ENCODE data around the gene NACAD. TPM values are rescaled to one million over a fixed set of nuclear protein-coding genes. Genes with fewer than 3 reads are reported as not detected.

Gene NACAD
- polyA plus RNA-seq, 2 of the 4 experiments (the other 2 are of a cell fraction): 0.03 to 0.43 TPM

DNA sequence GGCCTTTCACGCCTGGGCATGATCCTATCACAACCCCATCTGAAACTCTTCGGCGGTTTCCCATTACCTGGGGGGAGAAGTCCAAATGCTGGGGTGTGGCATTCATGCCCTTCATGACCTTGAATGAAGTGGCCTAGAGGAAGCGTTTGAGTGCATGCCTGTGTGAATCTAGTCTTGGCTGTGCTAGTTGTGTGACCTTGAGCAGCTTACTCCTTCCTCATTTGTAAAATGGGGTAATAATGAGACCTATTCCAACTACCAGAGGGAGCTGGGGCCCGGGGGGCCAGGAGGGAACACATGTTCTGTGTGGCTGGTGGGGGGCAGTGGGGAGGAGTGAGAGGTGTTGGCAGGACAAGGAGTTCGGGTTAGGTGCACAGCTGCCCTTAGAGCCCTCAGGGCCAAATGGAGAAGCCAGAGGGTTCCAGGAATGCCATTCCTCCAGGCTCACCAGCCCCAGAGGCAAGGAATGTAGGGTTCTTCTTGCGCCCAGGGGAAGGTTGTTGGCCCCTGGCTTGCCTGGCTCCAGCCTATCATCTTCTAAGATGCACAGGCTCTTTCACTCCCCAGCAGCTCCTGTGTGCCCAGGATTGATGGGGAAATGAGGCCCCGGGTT is 44.0 kb upstream of the NACAD start:
- ATAC-seq (no peak), DNase-seq (ENCODE audit: low read depth in 1 of 2, low spot score in 1 of 2) (no peak), FAIRE-seq (no peak)
- Histone ChIP-seq H3K27ac (no peak overlapping the region), H3K4me2 (no peak overlapping the region), H3K4me1 (no peaks in the 10 kb centered on the region), H3K9me3 (no peaks in the 10 kb centered on the region), H3K4me3 (no peak overlapping the region)
- TF ChIP-seq JUNB (IDR thresholded peaks at IDR 0.05) (no peak), BCL3 (IDR thresholded peaks at IDR 0.05) (no peak), HMGXB4 (CRISPR knock-in tag; IDR thresholded peaks at IDR 0.05; ENCODE audit: borderline replicate concordance) (no peak), GATA3 (IDR thresholded peaks at IDR 0.05; ENCODE audit: borderline replicate concordance) (no peak), KDM1A (IDR thresholded peaks at IDR 0.05; ENCODE audit: low read depth) (no peak), FOXS1 (CRISPR knock-in tag; IDR thresholded peaks at IDR 0.05) (no peak), EP300 (IDR thresholded peaks at IDR 0.05) (no peak), RCOR1 (IDR thresholded peaks at IDR 0.05; ENCODE audit: low read depth, low read length) (no peak)
- ChIA-PET POLR2A (no interaction called here), CTCF (interaction anchor here (0.9 kb wide), 1 partner anchor 9 kb away, joined by 6 read pairs; no protein-coding TSS in a partner anchor)
- WGBS (ENCODE audit: missing lambda C conversion rate): 63% methylated on average over 8 of the region's 8 CpGs

DNA sequence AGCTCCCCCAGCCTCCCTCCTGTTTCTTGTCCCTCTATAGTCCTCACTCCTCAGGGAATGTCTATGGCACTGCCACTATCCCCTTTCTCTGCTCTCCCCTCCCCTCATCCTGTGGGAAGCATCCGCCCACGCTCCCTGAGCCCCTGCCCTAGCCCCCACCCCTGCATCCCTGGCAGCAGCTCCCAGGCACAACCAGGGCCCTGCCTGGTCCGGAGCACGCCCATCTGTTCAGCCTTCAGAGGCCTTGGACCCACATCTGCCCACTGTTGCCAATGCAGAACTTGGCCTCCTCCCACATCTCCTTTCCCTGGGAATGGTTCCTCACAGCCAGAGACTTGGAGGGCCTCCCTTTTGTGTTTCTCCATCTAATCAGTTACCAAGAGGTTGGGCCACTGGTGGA is 43.1 kb upstream of the NACAD start:
- Histone ChIP-seq H3K4me1 (no peaks in the 10 kb centered on the region), H3K4me2 (no peak overlapping the region), H3K4me3 (no peak overlapping the region), H3K9me3 (no peaks in the 10 kb centered on the region), H3K27ac (no peak overlapping the region)
- CTCF ChIA-PET: no interaction called here
- TF ChIP-seq HOXB13 (CRISPR knock-in tag; IDR thresholded peaks at IDR 0.05; ENCODE audit: low read depth) (no peak), RAD21 (conservative IDR thresholded peaks at IDR 0.05 in 1 of 2, IDR thresholded peaks at IDR 0.05 in 1 of 2) (no peak), TFCP2L1 (CRISPR knock-in tag; IDR thresholded peaks at IDR 0.05) (no peak), MYC (IDR thresholded peaks at IDR 0.05; ENCODE audit: borderline replicate concordance, low read length) (no peak), SREBF2 (IDR thresholded peaks at IDR 0.05) (no peak), REST (IDR thresholded peaks at IDR 0.05) (no peak), CBX8 (IDR thresholded peaks at IDR 0.05) (no peak), CHD2 (IDR thresholded peaks at IDR 0.05; ENCODE audit: low read length, partially characterized antibody) (no peak)
- POLR2A ChIA-PET: no interaction called here
- 41% methylated on average over 4 of the region's 4 CpGs for WGBS (ENCODE audit: missing lambda C conversion rate)
- no peak for FAIRE-seq
- no peak for ATAC-seq
- DNase-seq (ENCODE audit: low read depth in 1 of 2, low spot score in 1 of 2): no peak

GRCh38 chr7:45130910-45131309 is 42.1 kb upstream of the NACAD start:
- CTCF ChIA-PET: interaction anchor here (0.6 to 1.5 kb wide), 2 partner anchors 274 to 284 kb away, joined by 4 read pairs; no protein-coding TSS in a partner anchor
- Histone ChIP-seq H3K9me3 (no peaks in the 10 kb centered on the region), H3K27ac (no peak overlapping the region), H3K4me1 (no peaks in the 10 kb centered on the region), H3K4me2 (no peak overlapping the region), H3K4me3 (no peak overlapping the region)
- no peak for ATAC-seq
- DNase-seq (ENCODE audit: low read depth in 1 of 2, low spot score in 1 of 2): no peak
- 55% methylated on average over 9 of the region's 9 CpGs for WGBS (ENCODE audit: missing lambda C conversion rate)
- FAIRE-seq: no peak
- POLR2A ChIA-PET: no interaction called here
- no peak for TF ChIP-seq EHF (CRISPR knock-in tag; IDR thresholded peaks at IDR 0.05)
- no peak for TF ChIP-seq HES2 (IDR thresholded peaks at IDR 0.05)
- no peak for TF ChIP-seq REST (IDR thresholded peaks at IDR 0.05)
- no peak for TF ChIP-seq HOXB5 (CRISPR knock-in tag; IDR thresholded peaks at IDR 0.05)
- TF ChIP-seq, protein P1, sequence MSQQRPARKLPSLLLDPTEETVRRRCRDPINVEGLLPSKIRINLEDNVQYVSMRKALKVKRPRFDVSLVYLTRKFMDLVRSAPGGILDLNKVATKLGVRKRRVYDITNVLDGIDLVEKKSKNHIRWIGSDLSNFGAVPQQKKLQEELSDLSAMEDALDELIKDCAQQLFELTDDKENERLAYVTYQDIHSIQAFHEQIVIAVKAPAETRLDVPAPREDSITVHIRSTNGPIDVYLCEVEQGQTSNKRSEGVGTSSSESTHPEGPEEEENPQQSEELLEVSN (IDR thresholded peaks at IDR 0.05; ENCODE audit: borderline replicate concordance, low read depth): no peak
- no peak for TF ChIP-seq MYC (IDR thresholded peaks at IDR 0.05; ENCODE audit: borderline replicate concordance, low read length)
- TF ChIP-seq HDAC2 (IDR thresholded peaks at IDR 0.05): no peak
- TF ChIP-seq CBX8 (IDR thresholded peaks at IDR 0.05): no peak
